DMS53 (cell line): Measurements from ENCODE around the gene C20orf202.
A peak's percentile ranks its signal among the peaks of the same experiment; 100 is the strongest.
"Not testable (repeated sequence)": the region's sequence is repeated elsewhere in the genome, so short reads cannot be mapped to it uniquely, and the experiment has no call there.

ENCODE experiments used
- DNase-seq: peaks from one replicate; lab custom pipeline; 2025; lab: John Stamatoyannopoulos, UW

Gene C20orf202

DNA sequence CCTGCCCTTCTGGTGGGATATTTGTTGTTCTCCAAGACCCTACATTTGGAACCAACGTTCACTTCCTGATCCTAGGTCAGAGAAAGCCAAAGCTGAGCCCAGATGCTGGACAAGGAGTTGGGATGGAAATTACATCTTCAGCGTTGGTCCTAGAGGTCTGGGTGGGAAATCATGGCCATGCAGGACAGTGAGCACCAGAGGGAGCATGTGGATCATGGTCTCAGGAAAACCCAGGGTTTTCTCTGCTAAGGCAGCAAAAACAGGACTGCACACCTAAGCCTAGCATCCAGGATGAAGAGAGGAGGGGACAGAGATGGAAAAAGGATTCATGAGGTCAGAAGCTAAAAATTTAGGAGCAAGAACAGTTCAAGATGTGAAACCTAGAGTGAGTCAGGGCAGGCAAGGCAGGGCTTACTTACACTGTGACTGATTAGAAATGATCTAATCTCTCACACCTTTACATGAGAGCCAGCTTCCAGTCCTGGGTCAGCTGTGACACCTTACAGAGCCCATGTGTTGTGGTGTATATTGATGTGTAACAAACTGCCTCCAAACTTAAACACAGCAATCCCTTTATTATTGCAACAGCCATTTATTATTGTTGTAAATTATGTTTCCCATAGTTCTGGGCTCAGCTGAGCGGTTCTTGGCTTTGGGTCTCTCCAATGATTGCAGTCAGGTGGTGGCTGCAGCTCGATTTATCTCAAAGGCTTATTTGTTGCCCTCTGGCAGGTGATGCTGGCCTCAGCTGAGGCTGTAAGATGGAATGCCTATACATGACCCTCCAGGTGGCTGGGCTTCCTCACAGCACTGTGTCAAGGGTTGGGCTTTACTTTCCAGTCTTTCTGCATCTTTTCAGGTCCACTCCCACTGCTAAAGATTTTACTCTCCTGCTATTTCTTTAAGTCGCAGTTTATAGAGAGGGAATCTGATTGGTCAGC lies 6.5 kb downstream of the C20orf202 start:
- peak; percentile 11 for DNase-seq

DNA sequence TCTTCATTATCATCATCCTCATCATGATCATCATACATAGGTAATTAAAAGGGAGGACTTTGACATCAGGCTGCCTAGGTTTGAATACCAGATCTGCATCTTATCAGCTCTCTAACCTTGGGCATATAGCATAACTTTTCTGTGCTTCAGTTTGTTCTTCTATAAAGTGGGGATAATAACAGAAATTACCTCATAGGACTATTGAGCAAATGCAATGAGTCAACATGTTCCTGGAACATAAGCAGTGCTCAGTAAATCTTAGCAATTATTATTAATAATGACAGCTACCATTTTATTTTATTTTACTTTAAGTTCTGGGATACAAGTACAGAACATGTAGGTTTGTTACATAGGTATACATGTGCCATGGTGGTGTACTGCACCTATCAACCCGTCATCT lies 7.2 kb downstream of the C20orf202 start:
- DNase-seq: no peak

DNA sequence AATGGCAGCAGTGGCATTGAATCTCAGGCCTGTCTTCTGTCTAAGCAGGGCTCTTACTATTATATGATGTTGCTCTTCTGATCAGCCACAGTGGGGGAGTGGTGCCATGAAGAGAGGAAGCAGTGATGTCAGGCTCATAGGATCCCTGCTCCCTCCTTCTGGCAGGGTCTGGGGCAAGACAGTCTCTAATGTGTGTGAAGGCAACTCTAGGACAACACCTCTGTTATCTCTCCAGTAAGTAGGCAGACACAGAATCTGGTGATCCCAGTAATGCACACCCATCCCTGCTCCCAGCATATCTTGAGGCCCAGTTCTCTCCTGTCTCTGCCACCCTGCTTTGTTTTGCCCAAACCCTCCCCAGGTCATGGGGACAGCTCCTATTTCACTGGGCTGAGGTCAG lies 8.8 kb downstream of the C20orf202 start:
- DNase-seq: no peak

DNA sequence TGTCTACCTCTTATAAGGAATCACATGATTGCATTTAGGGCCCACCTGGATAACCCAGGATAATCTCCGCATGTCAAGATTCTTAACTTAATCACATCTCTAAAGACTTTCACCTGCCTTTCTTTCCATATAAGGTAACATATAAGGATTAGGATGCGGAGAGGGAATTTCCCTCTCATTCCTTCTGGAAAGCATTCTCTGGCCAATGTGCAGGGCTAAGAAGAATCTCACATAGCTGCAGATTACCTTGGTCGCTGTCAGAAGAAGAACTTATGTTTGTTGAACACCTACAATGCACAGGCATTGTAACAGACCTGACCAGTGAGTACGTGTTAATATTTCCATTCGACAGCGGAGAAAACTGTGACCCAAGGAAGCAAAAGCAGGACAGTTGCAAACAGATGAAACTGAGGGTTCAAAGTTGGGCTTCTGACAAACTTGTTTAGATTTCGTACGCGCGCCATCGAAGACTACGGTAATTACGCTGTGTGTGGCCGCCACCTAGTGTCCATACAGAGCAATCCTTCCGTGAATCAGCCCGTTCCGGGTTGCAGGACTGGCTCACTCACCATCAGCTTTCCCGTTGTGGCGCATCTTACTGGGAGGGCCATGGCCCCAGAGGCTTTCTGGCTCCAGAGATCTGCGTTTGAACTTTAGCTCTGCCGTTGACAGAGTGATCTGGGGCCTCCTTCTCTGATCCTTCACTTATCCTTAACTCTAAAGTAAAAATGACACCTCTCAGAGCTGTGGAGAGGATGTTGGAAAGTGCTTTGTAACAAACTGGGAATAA lies 9.5 kb downstream of the C20orf202 start:
- DNase-seq: peak; percentile 89

DNA sequence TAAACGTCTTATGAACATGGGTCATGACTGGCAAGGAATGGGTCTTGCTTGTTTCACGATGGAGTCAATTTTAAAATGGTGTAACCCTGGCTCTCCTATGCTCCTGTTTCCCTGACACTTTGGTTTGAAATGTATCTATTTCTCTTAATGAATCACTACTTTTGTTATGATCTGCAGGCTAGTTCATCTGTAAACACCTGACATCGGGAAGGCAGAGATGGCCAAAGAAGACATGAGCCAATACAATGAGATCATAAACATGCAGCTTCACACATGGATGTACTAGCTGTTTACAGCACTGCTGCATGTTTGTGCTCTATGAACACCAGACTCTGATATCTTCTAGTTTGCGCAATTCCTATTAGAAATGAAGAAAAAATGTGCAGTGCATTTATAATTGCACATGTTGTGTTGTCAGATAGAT lies 11.6 kb downstream of the C20orf202 start:
- DNase-seq: no peak

DNA sequence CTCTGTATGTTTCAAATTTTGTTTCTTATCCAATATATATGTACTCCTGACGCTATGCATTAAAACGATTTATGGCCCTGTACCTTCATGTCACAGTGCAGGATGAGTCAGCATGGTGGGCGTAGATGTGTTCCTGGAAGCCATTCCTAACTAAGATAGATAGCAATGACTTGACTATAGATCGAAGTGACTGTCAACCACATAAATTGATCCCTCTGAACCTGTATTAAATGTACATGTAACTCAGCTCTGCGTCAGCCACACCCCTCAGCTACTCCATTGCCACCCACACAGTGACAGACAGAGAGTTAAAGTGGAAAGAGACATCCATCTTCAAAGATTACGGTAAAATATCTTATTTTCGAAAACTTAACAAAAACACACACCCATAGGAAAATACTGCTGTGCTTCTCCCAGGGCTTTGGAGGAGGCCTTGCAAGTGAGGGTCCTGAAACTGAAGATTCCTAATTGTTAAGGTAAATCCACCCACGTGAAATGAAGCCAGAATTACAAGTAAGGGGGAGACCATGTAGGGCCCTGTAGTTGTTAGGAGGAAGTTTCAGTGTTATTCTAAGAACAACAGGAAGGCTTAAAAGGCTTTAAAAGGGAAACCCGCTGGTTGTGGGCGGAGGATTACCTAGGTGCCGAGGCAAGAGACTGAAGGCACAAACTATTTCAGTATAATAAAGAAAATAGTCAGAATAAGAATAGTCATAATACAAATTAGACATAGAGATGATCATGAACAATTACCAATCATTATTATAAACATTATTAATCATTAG lies 12.3 kb downstream of the C20orf202 start:
- DNase-seq: no peak

DNA sequence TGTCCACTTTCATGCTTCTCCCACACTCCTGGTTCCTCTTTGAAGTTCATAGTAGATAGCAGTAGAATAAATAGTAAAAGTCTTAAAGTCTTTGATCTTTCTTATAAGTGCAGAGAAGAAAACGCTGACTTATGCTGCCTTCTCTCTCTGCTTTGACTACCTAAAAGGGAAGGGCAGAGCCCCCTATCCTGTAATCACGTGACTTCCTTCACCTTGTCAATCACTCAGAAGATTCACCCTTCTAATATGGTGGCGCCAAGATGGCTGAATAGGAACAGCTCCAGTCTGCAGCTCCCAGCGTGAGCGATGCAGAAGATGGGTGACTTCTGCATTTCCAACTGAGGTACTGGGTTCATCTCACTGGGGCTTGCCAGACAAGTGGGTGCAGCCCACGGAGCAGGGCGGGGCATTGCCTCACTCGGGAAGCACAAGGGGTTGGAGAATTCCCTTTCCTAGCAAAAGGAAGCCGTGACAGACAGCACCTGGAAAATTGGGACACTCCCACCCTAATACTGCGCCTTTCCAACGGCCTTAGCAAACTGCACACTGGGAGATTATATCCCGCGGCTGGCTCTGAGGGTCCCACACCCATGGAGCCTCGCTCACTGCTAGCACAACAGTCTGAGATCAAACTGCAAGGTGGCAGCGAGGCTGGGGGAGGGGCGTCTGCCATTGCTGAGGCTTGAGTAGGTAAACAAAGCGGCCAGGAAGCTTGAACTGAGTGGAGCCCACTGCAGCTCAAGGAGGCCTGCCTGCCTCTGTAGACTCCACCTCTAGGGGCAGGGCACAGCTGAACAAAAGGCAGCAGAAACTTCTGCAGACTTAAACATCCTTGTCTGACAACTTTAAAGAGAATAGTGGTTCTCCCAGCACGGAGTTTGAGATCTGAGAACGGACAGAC lies 13.5 kb downstream of the C20orf202 start:
- DNase-seq: not testable (repeated sequence)

DNA sequence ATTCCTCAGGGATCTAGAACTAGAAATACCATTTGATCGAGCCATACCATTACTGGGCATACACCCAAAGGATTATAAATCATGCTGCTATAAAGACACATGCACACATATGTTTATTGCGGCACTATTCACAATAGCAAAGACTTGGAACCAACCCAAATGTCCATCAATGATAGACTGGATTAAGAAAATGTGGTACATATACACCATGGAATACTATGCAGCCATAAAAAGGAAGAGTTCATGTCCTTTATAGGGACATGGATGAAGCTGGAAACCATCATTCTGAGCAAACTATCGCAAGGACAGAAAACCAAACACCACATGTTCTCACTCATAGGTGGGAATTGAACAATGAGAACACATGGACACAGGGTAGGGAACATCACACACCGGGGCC lies 19.5 kb downstream of the C20orf202 start:
- not testable (repeated sequence) for DNase-seq

DNA sequence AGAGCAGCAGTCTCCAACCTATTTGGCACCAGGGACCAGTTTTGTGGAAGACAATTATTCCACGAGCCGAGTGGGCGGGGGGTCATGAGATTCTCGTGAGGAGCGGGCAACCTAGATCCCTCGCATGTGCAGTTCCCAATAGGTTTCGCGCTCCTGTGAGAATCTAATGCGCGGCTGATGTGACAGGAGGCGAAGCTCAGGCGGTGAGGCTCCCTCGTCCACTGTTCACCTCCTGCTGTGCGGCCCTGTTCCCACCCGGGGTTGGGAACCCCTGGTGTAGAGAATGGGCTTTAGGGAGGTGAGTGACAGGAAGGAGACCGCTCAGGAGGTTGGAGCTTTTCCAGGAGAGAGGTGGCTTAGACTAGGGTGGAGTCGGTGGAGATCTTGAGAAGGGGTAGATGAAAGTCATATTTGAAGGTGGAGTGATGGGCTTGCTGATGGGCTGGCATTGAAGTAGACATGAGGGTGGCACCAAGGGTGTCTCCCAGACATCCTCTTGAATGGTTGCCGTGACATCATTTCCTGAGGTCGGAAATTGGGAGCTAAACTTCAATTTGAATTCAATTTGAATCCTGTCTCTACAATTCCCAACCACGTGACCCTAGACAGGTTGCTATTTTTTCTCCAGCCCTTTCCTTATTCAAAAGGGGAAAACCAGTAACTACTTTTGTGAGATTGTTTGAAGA lies 21.1 kb downstream of the C20orf202 start:
- DNase-seq: no peak

DNA sequence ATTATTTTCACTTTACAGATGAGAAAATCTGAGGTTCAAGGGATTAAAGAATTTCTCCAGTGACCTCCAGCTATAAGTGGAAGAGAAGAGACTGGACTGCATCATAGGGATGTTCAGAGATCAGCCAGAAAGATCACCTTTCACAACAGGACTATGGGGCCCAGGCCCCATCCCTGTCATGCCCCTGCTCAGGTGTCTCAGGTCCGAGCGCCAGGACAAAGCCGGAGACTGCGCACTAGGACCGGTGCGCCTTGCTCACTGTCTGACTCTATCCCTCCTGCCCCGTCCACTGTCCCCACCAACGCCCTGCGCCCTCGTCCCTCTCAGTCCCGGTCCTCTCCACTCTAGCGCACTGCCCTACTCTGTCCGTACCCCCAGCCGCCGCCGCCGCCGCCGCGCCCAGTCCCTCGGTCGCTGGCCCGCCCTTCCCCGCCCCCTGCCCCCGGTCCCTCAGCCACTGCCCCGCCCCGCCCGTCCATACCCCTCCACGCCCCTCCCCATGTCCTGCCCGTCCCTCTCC lies 22.1 kb downstream of the C20orf202 start:
- DNase-seq: peak; percentile 89

DNA sequence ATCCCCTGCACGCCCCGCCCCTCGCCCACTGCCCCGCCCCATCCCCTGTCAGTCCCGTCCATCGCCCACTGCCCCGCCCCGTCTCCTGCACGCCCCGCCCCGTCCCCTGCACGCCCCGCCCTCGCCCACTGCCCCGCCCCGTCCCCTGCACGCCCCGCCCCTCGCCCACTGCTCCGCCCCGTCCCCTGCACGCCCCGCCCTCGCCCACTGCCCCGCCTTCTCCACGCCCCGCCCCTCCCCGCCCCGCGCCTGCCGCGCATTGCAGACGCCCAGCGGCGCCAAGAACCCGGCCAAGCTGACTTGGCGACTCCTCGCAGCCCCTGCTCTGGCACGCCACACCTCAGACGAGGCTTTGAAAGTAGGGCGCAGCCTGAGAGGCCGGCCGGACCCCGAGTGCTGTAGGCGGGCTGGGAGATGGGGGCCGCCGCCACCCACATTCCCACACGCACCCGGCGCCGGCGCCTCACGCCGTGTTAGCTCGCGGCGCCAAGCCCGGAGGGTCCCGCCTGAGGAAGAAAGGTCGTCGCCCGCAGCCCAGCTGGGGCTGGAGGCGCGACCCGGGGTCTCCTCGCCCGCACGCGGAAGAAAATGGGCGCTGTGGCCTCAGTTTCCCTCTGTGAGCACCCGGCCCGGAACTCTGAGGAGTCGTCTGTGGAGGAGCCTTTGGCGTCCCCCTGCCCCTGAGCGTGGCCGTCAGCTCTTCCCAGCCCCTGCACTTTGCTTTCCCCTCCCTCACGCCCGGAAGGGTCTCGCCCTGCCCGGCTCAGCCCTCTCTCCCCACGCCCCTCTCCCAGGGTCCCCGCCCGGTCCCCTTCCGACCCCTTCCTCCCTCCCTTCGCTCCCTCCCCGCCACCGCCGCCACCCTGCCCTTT lies 22.8 kb downstream of the C20orf202 start, which contains the start of gene RAD21L1:
TSS of gene RAD21L1 (plus strand) at position 262 of the 872 bp plus-strand sequence. CDS start 2,410 bp downstream, outside the sequence.
- DNase-seq: peak; percentile 89

DNA sequence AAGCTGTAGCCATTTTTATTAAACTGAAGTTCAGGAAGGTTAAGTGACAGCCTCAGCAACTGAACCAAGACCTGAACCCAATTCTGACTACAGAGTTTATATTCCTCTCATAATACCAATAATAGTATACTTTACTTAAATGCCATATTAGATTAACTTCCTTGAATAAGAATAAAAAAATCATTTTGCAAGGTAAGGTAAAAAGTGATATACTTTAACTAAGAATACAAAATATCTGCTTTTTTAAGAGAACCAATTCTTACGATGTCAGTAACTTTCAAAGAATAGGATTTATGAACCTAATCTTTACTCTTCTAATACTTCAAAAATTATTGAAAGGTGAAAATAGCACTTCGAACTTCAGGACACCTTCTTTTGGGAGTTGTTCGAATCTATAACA lies 26.3 kb downstream of the C20orf202 start:
- no peak for DNase-seq

DNA sequence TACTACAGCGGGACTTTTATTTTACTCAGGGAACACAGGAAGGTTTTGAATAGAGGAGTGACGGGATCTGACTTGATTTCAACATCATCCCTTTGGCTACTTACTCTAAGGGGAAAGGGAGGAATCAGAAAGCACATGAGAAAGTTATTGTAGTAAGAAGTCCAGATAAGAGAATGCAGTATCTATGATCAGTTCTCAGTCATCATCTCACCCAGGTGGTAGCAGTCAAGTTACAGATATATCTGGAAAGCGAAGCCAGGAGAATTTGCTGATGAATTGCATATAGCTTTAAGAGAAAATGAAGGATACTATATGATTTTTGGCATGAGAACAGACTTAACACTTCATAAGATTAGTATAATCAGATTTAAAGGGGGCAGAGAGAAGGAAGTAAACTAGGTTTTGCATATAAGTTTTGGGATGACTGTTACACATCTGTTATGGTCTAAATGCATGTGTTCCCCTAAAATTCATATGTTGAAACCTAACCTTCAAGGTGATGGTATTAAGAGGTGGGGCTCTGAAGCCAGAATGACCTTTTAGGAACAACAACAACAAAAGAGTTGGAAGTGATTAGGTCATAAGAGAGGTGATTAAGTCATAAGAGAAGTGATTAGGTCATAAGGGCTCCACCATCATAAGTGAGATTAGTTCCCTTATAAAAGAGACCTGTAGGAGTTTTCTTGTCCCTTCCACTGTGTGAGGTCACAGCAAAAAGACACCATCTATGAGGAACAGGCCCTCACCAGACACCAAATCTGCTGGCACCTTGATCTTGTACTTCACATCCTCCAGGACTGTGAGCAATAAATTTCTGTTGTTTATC lies 29.2 kb downstream of the C20orf202 start:
- no peak for DNase-seq

DNA sequence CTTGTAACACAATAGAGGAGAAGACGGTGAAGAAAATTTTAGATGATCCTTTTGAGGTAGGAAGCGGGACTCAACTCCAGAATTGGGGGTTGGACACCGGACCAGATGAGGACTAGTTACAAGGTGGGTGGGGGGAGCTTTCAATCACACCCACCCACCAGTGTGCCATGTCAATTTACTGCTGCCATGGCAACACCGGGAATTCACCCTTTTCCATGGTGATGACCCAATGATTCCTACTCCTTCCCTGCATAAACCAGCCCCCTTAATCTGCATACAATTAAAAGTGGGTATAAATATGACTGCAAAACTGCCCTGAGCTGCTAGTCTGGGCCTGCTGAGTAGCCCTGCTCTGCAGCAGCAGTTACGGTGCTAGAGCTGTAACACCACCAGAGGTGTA lies 37.3 kb downstream of the C20orf202 start:
- DNase-seq: no peak

DNA sequence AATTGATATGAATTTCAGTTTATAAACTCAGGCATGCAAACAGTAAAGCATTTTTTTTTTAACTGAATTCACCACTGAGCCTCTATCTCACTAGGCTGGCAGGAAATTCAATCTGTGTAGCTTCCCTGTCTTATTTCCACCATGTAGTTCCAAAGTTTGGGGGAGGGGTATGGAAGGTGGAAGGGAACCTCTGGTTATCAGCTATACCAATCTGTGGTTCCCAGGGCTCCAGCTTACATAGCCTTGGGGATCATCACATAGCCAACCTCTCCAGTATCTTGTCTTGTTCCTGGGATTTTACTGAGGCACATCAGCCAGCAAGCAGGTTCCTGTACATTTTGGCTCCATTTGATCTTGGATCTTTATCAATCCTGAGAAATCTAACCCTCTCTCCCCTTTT lies 38.2 kb downstream of the C20orf202 start:
- DNase-seq: no peak

DNA sequence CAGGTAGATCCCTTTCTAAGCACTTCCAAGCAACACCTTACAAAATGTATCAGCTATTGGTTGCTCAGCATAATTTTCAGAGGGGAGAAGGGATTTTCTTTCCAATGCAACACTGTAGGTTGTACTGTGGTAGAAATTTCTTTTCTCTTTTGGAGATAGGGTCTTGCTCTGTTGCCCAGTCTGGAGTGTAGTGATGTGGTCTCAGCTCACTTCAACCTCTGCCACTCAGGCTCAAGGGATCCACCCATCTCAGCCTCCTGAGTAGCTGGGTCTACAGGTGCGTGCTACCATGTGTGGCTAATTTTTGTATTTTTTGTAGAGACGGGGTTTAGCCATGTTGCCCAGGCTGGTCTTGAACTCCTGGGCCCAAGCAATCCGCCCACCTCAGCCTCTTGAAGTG lies 38.8 kb downstream of the C20orf202 start:
- no peak for DNase-seq

DNA sequence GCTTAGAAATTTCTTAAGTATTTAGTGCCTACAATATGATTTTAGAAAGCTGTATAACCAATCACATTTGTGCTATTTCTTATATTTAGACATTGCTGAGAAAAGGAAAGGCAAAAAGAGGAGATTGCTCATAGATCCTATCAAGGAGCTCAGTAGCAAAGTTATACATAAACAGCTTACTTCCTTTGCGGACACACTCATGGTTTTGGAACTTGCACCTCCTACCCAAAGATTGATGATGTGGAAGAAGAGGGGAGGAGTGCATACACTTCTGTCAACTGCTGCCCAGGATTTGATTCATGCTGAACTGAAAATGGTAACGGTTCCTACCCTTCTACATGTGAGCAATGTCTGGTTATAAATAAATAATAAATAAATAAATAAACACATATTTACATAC lies 39.3 kb downstream of the C20orf202 start:
- DNase-seq: no peak

DNA sequence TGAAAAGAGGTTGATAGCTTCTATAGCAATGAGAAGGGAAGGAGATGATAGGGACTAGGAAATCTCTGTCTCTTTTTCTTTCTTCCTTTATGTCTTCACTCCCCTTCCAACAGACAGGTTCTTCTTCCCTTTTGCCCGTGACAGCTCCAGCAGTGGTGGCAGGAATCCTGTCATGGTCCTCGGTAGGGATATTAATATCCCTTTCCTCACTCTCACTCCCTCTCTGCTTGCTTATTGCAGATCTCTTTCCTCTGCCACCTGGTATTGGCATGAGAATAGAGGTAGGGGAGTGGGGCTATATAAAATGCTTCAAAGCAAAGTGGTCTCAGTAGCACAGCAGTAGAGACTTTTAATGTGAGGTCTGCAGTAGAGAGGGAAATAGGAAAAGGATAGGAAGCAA lies 42.3 kb downstream of the C20orf202 start:
- no peak for DNase-seq
